ENCODE results near the gene ACBD6.
"Not testable (repeated sequence)": the region's sequence is repeated elsewhere in the genome, so short reads cannot be mapped to it uniquely, and the experiment has no call there.

ACBD6 gene, protein sequence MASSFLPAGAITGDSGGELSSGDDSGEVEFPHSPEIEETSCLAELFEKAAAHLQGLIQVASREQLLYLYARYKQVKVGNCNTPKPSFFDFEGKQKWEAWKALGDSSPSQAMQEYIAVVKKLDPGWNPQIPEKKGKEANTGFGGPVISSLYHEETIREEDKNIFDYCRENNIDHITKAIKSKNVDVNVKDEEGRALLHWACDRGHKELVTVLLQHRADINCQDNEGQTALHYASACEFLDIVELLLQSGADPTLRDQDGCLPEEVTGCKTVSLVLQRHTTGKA

DNA sequence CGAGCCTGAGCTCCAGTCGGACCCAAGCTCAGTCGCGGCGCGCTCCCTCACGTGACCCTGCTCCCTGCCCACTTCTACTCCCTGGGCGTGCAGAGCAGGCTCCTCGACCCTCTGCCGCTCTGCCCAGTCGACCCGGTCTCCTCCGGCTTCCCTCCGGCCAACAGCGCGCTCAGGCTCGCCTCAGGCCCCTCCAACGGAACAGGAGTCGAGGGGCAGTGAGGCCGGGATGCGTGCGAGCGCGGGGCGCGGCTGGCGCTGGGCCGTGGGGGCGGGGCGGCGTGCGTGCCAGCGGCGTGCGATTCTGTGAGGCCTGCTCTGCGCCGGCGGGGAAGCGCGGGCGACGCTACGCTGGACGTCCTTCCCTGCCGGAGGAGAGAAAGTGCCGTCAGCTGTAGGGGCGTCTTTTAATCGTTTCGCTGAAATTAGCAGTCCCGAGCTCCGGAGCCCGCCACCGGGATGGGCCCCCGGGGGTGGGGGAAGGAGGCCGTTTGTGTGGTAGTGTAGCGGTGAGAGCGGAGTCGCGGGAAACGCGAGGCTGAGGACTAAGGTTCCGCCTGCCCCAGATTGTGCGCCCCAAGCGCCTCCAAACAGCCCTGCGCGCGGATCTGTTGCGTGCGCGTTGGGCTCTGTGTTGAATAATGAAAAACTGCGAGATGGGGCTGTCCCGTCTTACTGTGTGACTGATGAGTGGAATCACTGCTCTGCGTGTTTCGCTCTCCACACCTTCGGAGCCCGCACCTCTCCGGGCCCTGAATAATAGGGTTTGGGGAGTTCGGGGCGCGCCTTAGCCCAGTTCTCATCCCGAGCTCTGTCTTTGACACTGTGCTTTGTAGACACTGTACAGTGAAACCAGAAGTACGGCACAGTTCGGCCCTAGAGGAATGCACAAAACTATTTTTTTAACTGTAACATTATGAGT is at the start of gene ACBD6:
TSS of gene ACBD6 (minus strand) at position 217 of the 919 bp plus-strand sequence. CDS start 311 bp downstream, outside the sequence.
- in situ Hi-C loops (cut with MboI; ENCODE audit: low pct_unique_long_range_greater_than_20kb, low sequenced_read_pairs): loop anchor here (25.0 kb wide), 1 partner anchor 660 kb away; no protein-coding TSS in a partner anchor

DNA sequence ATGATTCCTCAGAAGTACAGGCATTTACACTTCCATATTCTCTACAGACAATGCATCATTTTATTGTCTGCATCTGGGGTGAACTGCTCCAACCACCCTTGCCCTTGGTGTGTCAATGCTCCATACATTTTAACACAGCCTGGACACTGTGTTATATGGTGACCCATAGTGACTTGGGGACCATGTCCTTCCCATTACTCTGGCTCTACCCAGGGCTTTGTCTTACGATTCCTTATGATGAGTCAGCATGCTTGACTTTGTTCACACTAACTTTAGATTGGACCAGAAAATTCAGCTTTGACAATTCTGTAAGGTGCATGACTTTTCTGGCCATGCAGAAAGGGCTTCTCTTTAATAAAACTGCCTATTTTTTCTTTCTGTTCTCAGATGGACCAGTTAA is 49.6 kb upstream of the ACBD6 start:
- in situ Hi-C loops (cut with MboI; ENCODE audit: low pct_unique_long_range_greater_than_20kb, low sequenced_read_pairs): no loop called here
- no peak for DNase-seq

More for the DNA sequence above, at the start of gene ACBD6:
- DNase-seq: peak; percentile 93

DNA sequence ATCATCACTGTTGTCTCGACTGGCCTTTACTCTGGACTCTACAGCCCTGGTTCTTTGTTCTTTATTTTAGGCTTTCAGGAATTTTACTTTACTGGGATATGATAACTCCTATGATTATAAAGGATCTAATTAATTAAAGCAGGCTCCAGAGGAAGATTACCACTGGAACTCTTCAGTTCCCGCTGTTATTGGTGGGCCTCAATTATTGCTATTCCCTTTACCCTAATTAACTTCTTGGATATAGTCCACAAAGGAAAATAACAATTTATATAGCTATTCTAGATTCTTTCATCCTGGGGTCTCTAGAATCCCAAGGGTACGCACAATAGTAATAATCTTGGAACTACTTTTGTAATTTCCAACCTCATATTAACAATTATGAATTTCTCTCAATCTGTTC is 47.9 kb upstream of the ACBD6 start:
- in situ Hi-C loops (cut with MboI; ENCODE audit: low pct_unique_long_range_greater_than_20kb, low sequenced_read_pairs): no loop called here
- DNase-seq: no peak

DNA sequence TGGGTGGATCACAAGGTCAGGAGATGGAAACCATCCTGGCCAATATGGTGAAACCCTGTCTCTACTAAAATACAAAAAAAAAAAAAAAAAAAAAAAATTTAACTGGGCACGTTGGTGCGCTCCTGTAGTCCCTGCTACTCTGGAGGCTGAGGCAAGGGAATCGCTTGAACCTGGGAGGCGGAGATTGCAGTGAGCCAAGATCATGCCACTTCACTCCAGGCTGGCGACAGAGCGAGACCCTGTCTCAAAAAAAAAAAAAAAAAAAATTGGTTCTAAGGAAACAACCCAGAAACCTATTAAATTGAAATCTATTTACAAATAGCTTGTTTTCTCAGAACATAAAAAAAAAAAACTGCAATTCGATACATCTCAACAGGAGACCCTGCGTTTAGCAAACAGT is 47.4 kb upstream of the ACBD6 start:
- DNase-seq; in situ Hi-C loops (cut with MboI; ENCODE audit: low pct_unique_long_range_greater_than_20kb, low sequenced_read_pairs): not testable (repeated sequence)

DNA sequence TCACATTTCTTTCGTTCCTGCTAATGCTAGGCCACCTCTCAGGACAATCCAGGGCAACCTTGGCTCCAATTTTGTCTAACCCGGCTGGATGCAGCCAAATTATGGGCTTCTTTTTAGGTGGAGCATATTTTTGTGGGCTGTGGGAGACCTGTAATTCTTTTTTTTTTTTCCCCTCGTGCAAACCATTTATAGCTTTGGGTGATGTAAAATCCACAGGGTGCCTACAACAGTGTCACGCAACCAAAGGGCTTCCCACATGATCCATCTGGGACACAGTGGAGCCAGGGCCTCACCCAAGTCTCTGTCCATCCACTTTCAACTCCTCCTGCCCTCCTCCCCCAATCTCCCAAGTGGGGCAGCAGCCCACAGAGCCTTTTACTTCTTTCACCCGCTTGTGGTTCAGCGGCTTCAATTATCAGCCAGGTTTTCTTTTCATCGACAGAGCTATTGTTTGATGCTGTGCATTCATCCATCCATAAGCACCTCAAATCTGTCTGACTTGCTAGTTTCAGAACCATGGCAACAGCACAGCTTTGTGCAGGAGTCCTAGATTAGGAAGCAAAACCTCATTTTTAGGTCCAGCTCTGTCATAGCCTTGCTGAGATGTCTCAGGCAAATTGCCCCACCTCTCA is 46.4 kb upstream of the ACBD6 start:
- no peak for DNase-seq
- in situ Hi-C loops (cut with MboI; ENCODE audit: low pct_unique_long_range_greater_than_20kb, low sequenced_read_pairs): no loop called here

DNA sequence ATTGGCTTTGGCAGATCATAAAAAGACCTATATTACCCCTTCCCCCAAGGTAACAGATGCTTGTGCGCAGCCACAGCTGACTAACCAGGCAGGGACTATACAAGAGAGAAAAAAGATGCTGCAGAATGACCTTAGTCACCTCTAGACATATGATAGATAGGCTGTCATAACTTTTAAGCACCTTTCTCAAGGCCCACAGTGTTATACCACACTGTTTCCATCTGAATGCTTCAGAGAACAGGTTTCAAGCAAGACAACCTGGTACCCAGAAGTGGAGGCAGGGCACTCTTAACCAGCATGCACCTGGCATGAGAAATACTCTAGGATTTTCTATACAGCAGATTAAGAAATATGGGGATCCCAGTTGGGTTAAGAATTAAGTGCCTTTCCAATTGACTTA is 43.6 kb upstream of the ACBD6 start:
- no peak for DNase-seq
- in situ Hi-C loops (cut with MboI; ENCODE audit: low pct_unique_long_range_greater_than_20kb, low sequenced_read_pairs): no loop called here

DNA sequence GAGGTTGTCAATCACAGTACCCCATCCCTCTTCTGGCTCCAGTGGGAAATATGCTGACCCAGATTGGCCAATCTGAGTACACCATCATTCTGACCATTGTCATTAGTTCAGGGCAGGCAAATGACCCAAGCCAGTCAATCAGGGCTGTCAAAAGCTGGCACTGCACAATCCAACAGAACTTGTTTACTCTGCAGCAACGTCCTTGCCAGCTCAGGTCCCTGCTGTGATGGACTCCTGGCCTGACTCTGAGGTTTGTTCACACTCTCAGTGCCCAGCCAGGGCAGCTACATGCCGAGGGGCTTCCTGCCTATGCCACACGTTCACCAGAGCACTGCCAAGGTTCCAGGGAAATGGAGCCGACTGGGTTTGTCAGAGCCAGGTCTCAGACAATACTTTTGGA is 41.7 kb upstream of the ACBD6 start:
- DNase-seq: no peak
- in situ Hi-C loops (cut with MboI; ENCODE audit: low pct_unique_long_range_greater_than_20kb, low sequenced_read_pairs): no loop called here

DNA sequence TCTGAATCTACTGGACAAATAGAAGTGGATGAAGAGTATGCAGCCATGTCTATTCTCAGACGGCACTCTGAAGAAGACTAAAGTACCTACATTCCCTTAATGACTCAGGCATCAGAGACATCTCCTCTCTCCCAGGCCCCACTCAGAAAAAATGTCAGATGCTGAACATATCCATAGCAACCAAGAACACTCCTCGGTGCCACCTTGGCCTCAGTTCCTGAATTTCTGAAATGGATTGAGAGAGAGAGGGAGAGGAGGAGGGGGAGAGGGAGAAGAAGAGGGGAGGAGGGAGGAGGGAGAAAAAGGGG is 40.4 kb upstream of the ACBD6 start:
- in situ Hi-C loops (cut with MboI; ENCODE audit: low pct_unique_long_range_greater_than_20kb, low sequenced_read_pairs): no loop called here
- no peak for DNase-seq

DNA sequence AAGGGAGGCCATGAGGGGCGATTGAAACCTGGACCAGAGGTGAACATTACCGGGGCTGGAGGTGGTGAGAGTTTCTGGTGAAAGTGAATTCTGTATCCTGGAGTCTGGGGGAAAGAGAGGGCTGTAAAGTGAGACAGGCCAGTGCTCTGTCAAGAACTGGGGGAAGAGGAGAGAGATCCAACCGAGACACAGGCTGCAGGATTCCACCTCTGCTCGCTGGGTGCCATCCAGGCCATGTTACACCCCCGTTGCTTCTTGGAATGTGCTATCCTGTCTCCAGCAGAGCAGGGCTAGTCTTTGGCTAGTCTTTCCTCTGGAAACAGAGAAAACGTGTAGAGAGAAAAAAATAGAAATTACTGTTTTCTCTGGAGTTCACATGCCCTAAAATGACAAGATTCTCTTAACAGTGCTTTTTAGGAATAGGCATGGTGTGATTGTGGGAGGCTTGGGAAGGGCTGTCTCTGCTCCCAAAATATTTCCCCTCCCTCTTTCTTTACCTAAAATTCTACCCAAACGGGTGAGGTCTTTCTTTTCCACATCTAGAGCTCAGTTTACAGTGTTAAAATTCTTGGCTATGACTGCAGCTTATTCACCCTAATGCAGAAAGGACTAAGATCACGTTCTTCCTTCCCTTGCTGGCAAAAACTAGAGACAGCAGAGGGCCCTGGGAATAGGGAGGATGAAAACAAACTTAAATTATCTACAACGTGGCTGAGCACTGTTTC is 39.9 kb upstream of the ACBD6 start:
- in situ Hi-C loops (cut with MboI; ENCODE audit: low pct_unique_long_range_greater_than_20kb, low sequenced_read_pairs): no loop called here
- DNase-seq: no peak

DNA sequence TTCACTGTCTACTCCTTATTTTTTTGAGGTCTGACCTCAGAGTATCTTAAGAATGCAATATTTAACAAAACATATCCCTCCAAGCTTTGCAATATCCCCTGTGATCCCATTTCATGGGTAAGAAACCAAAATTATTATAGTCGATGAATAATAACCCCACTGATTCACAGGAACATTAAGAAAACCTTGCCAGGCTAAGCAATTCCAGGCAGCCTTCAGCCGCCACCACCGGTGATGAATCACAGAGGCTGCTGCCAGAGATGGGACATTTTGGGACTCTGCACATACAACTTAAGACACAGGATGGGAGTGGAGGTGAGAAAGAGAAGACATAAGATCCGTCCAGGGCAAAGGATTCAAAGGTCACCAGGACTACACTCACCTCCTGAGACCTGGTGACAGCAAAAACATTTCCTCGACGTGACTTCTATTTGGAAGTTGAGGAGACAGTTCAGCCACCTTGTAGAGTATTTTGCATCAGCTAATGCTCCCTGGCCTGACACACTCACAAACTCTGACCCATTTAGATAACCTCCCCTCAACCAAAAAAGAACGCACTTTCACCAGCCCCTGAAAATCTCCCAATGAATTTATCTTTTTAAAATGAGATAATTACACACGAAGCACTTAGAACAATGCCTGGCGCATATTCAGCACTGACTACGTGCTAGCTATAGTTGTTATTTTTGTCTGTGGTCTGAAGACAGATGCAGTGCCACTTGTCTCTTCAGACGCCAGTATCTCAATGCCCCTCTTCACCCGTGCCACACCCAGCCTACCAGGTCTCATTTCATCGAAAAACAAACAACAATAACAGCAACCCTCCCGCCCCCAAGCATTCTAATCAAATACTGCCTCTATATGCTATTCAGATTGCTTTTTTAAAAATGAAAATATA is 38.6 kb upstream of the ACBD6 start:
- in situ Hi-C loops (cut with MboI; ENCODE audit: low pct_unique_long_range_greater_than_20kb, low sequenced_read_pairs): no loop called here
- no peak for DNase-seq

DNA sequence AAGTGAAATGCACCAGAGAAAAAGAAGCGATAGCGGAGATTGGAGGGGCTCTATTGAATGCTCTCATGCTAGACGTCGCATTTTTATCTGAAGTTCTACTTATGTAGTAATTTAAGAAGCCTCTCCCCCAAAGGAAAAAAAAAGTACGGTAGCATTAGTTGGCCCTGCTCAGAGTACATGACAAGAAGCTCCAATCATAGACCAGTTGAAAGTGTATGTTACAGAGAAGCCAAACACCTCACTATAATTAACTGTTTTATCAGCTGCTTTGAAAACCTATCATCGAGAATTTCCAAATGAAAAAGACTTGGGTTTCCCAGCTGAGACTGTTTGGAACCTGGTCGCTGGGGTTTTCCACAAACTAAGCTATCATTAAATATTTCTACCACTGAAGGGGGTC is 36.8 kb upstream of the ACBD6 start:
- DNase-seq: no peak
- in situ Hi-C loops (cut with MboI; ENCODE audit: low pct_unique_long_range_greater_than_20kb, low sequenced_read_pairs): no loop called here

DNA sequence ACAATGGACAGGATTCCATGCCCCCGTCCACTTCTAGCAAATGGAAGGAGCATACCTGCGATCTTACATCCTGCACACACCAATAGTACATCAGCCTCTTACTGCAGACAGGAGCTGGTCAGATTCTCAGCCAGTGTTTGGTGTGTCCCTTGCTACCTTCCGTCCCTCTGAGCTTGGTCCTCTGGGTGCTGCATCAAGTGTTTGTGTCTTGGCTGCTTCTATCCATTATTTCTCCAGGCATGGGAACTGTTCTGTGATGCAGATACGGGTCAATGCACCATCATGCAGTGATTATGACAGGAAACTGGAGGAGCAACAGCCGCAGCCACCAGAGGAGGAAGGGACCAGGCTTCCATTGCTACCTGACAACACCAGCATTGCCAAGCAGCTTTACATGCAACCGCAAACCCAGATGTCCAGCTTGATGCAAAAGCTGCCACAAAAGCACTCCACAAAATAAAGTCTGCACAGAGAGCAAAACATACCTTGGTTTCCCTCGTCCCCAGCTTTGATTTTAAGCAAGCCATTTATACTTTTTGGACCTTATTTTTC is 34.5 kb upstream of the ACBD6 start:
- DNase-seq: peak; percentile 55
- in situ Hi-C loops (cut with MboI; ENCODE audit: low pct_unique_long_range_greater_than_20kb, low sequenced_read_pairs): no loop called here

DNA sequence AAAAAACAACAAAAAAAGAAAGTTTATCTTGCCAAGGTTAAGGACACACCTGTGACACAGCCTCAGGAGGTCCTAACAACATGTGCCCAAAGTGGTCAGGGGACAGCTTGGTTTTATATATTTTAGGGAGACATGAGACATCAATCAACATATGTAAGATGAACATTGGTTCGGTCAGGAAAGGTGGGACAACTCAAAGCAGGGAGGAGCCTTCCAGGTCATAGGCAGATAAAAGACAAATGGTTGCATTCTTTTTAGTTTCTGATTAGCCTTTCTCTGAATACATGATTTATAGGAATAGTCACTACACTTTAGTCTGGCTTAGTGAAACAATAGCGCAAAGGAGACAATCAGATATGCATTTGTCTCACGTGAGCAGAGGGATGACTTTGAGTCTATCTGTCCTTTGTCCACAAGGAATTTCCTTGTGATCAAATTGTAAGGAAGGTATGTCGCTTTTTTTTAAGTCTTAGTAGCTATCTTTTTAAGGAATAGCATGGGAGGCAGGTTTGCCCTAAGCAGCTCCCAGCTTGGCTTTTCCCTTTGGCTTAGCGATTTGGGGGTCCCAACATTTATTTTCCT is 33.1 kb upstream of the ACBD6 start:
- no peak for DNase-seq
- in situ Hi-C loops (cut with MboI; ENCODE audit: low pct_unique_long_range_greater_than_20kb, low sequenced_read_pairs): no loop called here

DNA sequence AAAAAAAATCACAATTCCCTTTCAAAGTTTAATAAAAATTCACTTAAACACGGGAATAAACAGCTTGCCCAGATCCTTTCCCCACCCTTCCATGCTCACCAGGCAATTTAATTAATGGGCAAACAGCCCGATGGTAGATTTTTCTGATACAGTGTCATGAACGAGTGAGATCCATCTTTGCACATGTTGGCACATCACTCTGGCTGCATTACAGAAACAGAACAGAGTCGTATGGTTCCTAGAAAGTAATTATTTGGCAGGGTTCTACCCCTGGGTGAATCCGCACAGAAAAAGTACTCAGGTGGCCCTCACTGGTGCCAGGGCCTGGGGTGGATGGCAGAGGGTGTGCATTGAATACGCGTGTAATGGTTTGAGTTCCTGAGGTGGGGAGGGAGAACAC is 31.8 kb upstream of the ACBD6 start:
- in situ Hi-C loops (cut with MboI; ENCODE audit: low pct_unique_long_range_greater_than_20kb, low sequenced_read_pairs): no loop called here
- no peak for DNase-seq

DNA sequence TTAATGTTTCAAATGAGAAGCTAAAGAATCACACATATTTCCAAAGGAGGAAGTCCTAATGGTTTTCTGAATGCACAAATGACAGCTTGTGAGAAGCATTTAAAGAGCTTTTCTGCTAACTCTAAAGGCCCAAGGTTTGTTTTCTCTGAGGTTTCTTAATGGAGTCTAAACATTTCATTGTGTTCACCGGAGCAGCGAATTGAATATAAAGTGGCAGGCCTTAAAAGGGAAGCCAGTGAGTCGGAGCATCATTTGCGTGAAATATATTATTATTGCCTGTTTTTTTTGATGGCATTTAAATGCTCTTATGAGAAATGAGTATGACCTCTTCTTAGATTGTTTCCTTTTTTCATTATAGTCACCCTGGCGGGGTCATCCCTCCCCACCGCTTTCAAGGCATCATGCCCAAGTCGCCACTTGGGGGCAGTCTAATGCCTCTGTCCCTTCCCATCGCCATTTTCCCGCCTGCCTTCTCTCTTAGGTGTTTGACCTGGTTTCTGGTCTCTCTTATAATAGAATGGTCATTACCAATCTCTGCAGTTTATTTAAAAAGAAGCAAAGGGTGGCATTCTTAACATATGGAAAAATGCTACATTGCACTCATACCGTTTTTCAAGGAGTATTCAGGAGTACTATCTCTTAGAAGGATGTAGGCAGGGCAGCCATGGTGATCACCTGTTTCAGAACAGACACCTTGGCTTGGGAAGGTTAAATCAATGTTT is 31.1 kb upstream of the ACBD6 start:
- DNase-seq: peak; percentile 82
- in situ Hi-C loops (cut with MboI; ENCODE audit: low pct_unique_long_range_greater_than_20kb, low sequenced_read_pairs): no loop called here

DNA sequence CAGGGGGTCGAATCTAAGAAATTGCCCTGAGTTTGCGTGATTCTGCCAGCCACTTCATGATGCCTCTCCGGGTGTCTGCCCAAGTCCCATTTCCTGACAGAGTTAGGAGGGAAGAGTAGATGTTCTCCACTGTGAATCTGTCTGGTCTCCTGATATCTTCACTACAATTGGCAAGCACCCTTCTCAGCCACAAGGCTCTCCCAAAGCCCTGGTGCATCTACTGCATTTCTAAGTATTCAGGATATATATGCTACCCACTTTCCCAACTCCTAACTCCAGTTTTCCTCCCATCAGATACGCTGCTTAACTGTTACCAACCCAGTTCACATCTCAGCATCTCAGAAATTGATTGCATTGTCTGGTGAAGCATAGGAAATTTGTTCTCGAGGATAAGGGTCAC is 30.5 kb upstream of the ACBD6 start:
- in situ Hi-C loops (cut with MboI; ENCODE audit: low pct_unique_long_range_greater_than_20kb, low sequenced_read_pairs): no loop called here
- DNase-seq: no peak

DNA sequence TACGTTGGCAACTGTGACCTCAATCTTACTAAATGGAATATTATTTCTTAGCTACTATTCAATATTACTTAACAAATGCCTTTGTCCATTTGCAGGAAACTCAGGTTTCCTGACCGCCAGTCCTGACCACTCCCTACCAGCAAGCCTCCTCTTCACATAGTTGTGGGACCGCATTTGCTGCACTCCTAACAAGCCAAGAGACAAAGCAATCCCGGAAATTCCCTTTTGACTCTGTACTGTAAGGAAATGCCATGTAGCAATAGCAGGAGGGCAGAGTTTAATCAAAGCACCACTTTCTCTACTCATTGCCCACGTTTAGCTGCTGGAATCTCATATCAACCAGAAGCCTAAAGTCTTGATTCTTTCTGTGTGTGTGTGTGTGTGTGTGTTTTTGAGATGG is 28.1 kb upstream of the ACBD6 start:
- in situ Hi-C loops (cut with MboI; ENCODE audit: low pct_unique_long_range_greater_than_20kb, low sequenced_read_pairs): no loop called here
- no peak for DNase-seq

All from KBM-7 (cell line).